Panc1 (cell line): Measurements from ENCODE around the gene LSM14A. TPM values are rescaled to one million over a fixed set of nuclear protein-coding genes. Genes with fewer than 3 reads are reported as not detected.
"Not testable (repeated sequence)": the region's sequence is repeated elsewhere in the genome, so short reads cannot be mapped to it uniquely, and the experiment has no call there.

Source experiments
- ATAC-seq: fragments of 200-7000 bp; cut with Tn5 transposase; 2 replicates; pipeline ENCODE4 v1.9.1; 2020; ENCODE audit warnings: mild to moderate bottlenecking, moderate library complexity
- BruUV-seq: library from RNA; stranded (reverse); fragments of 400-500 nt; replicated peaks from 2 replicates; lab custom pipeline; 2021; lab: Mats Ljungman, UMichigan
- CTCF ChIA-PET: fragments of 300-600 bp; sonication (Branson Sonifier 250); formaldehyde crosslinking; loops from one replicate; lab custom pipeline; 2022; ENCODE audit warnings: antibody characterized with exemption; lab: Charles Lee
- POLR2A ChIA-PET: fragments of 300-600 bp; sonication (Branson Sonifier 250); formaldehyde crosslinking; loops from one replicate; lab custom pipeline; 2022; ENCODE audit warnings: antibody characterized with exemption; lab: Charles Lee
- DNase-seq: peaks from one replicate; pipeline ENCODE4 v3.0.0-alpha.2; 2010; ENCODE audit warnings: low read depth, low spot score
- H3K27ac ChIP-seq: 2 replicates; pipeline ENCODE4 v1.5.1; 2011; ENCODE audit warnings: mild to moderate bottlenecking, low read length, inconsistent platforms
- H3K27me3 ChIP-seq: fragments of 200-500 bp; sonication (Bioruptor generic); 2 replicates; pipeline ENCODE4 v1.6.0; 2014; ENCODE audit warnings: low read length, inconsistent platforms; ENCODE audit not compliant: control insufficient read depth, insufficient read depth
- H3K36me3 ChIP-seq: fragments of 200-500 bp; sonication (Bioruptor generic); 2 replicates; pipeline ENCODE4 v1.5.1; 2014; ENCODE audit warnings: inconsistent platforms, mild to moderate bottlenecking, low read length, moderate library complexity; ENCODE audit not compliant: control insufficient read depth, insufficient read depth
- H3K4me1 ChIP-seq: 2 replicates; pipeline ENCODE4 v1.5.1; 2011; ENCODE audit warnings: inconsistent platforms, mild to moderate bottlenecking, low read length, moderate library complexity; ENCODE audit not compliant: control insufficient read depth, insufficient read depth
- H3K4me3 ChIP-seq, 2 experiments: 2 replicates each; pipeline ENCODE4 v1.5.1; 2011 to 2012; ENCODE audit warnings: low read depth in 2 of 2, low read length in 2 of 2, mild to moderate bottlenecking in 2 of 2, inconsistent platforms in 1 of 2, moderate library complexity in 1 of 2
- H3K9me3 ChIP-seq: fragments of 200-500 bp; sonication (Bioruptor generic); 2 replicates; pipeline ENCODE4 v1.5.1; 2014; ENCODE audit warnings: low read depth, mild to moderate bottlenecking, inconsistent platforms, low read length, moderate library complexity; ENCODE audit not compliant: control insufficient read depth, insufficient read depth
- CTCF ChIP-seq: fragments of 450-650 bp; IDR thresholded peaks from 2 replicates; pipeline ENCODE4 v1.5.1; 2017; ENCODE audit warnings: mild to moderate bottlenecking
- POLR2AphosphoS5 ChIP-seq: IDR thresholded peaks from 2 replicates; pipeline ENCODE4 v1.6.1; 2012; ENCODE audit warnings: mild to moderate bottlenecking, low read depth, low read length, moderate library complexity
- SIN3A ChIP-seq: IDR thresholded peaks from 2 replicates; pipeline ENCODE4 v1.6.1; 2012; ENCODE audit warnings: low read depth, mild to moderate bottlenecking, low read length, moderate library complexity, borderline replicate concordance; ENCODE audit not compliant: insufficient read depth
- TCF7L2 ChIP-seq: IDR thresholded peaks from 2 replicates; pipeline ENCODE4 v1.6.1; 2011; ENCODE audit warnings: mild to moderate bottlenecking, low read depth, low read length, inconsistent platforms
- in situ Hi-C: cut with HindIII; loops from 2 replicates; pipeline ENCODE4 v1.10.0; 2016; ENCODE audit warnings: low sequenced_read_pairs, low pct_unique_long_range_greater_than_20kb
- intact Hi-C: fragments of 100-400 bp; cut with micrococcal nuclease; formaldehyde crosslinking; loops from one replicate; pipeline ENCODE4 v1.10.0; 2022; ENCODE audit not compliant: unreplicated experiment
- total RNA-seq: library from RNA; stranded (reverse); gene quantifications from one replicate; pipeline ENCODE4 v1.2.1, GENCODE V29; 2021; ENCODE audit not compliant: unreplicated experiment
- TF ChIP-seq, protein P1 (sequence below), 2 experiments: IDR thresholded peaks; 2 replicates each; pipeline ENCODE4 v1.6.1; 2011 to 2012; ENCODE audit warnings: low read depth in 2 of 2, control low read depth in 1 of 2, low read length in 1 of 2, mild to moderate bottlenecking in 1 of 2, moderate library complexity in 1 of 2; ENCODE audit not compliant: insufficient read depth in 1 of 2

Gene LSM14A
- total RNA-seq, 1 experiment from 2014 or later: 152 TPM

DNA sequence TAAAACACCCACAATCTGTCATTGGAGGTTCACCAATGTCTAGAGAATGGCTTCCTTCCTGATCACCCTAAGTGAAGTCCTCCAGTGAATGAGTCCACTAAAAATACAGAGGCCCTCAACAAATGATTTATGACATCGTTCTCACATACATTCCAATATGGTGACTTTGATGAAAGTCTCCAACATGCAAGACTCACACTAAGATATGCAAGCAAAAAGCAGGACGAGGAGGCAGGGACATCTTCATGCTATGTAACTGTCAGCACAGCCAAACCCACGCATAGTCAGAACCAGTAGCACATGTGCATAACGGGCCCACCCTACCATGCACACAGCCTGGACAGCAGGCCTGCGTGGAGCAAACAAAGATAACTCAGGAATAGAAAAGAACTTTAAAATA is 16.6 kb upstream of the LSM14A start:
- CTCF ChIA-PET: no interaction called here
- POLR2A ChIA-PET: no interaction called here
- BruUV-seq: no TSS peak
- DNase-seq (no peak), ATAC-seq (no peak)
- in situ Hi-C loops (no loop called here), intact Hi-C loops (no loop called here)
- no peaks in the 10 kb centered on the region for H3K4me1 ChIP-seq
- TF ChIP-seq SIN3A (no peak), CTCF (no peak), POLR2AphosphoS5 (no peak), TCF7L2 (no peak)
- TF ChIP-seq, protein P1, sequence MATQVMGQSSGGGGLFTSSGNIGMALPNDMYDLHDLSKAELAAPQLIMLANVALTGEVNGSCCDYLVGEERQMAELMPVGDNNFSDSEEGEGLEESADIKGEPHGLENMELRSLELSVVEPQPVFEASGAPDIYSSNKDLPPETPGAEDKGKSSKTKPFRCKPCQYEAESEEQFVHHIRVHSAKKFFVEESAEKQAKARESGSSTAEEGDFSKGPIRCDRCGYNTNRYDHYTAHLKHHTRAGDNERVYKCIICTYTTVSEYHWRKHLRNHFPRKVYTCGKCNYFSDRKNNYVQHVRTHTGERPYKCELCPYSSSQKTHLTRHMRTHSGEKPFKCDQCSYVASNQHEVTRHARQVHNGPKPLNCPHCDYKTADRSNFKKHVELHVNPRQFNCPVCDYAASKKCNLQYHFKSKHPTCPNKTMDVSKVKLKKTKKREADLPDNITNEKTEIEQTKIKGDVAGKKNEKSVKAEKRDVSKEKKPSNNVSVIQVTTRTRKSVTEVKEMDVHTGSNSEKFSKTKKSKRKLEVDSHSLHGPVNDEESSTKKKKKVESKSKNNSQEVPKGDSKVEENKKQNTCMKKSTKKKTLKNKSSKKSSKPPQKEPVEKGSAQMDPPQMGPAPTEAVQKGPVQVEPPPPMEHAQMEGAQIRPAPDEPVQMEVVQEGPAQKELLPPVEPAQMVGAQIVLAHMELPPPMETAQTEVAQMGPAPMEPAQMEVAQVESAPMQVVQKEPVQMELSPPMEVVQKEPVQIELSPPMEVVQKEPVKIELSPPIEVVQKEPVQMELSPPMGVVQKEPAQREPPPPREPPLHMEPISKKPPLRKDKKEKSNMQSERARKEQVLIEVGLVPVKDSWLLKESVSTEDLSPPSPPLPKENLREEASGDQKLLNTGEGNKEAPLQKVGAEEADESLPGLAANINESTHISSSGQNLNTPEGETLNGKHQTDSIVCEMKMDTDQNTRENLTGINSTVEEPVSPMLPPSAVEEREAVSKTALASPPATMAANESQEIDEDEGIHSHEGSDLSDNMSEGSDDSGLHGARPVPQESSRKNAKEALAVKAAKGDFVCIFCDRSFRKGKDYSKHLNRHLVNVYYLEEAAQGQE (IDR thresholded peaks at IDR 0.05; ENCODE audit: insufficient read depth in 1 of 2, low read depth in 2 of 2, low read length in 1 of 2): no peak
- H3K9me3 ChIP-seq: no peaks in the 10 kb centered on the region
- H3K4me3 ChIP-seq: no peak overlapping the region
- H3K36me3 ChIP-seq: no peaks in the 10 kb centered on the region
- no peaks in the 10 kb centered on the region for H3K27me3 ChIP-seq
- H3K27ac ChIP-seq: no peak overlapping the region

DNA sequence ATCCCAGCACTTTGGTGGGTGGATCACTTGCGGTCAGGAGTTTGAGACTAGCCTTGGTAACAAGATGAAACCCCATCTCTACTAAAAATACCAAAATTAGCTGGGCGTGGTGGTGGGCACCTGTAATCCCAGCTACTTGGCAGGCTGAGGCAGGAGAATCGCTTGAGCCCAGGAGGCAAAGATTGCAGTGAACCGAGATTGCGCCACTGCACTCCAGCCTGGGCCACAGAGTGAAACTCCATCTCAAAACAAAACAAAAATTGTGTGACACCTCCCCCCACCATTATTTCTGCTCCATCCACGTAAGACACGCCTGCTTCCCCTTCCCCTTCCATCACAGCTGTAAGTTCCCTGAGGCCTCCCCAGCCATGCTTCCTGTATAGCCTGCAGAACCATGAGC is 13.3 kb upstream of the LSM14A start:
- H3K4me3 ChIP-seq, BruUV-seq, H3K4me1 ChIP-seq, CTCF ChIA-PET, ATAC-seq, in situ Hi-C loops, DNase-seq, intact Hi-C loops, H3K36me3 ChIP-seq, H3K27ac ChIP-seq, H3K9me3 ChIP-seq, H3K27me3 ChIP-seq: not testable (repeated sequence)
- POLR2A ChIA-PET: interaction anchor here (0.6 kb wide), 1 partner anchor 9 kb away, joined by 3 read pairs; no protein-coding TSS in a partner anchor

DNA sequence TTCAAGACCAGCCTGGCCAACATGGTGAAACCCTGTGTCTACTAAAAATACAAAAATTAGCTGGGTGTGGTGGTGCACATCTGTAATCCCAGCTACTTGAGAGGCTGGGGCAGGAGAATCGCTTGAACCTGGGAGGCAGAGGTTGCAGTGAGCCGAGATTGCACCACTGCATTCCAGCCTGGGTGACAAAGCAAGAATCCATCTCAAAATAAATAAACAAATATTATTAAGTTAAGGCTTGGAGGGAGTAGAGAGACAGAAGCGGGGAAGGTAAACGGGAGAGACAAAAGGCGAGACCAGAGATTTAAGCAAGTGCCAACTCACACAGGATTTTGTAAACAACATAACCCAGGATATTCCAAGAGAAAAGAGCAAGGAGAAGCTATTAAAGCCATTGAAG is 12.8 kb upstream of the LSM14A start:
- H3K36me3 ChIP-seq, intact Hi-C loops, H3K4me1 ChIP-seq, CTCF ChIA-PET, H3K9me3 ChIP-seq, H3K27ac ChIP-seq, BruUV-seq, POLR2A ChIA-PET, DNase-seq, in situ Hi-C loops, H3K27me3 ChIP-seq, H3K4me3 ChIP-seq: not testable (repeated sequence)
- ATAC-seq: peak; percentile 81

GRCh38 chr19:34161902-34162301 is 10.4 kb upstream of the LSM14A start:
- DNase-seq, H3K27me3 ChIP-seq, H3K4me3 ChIP-seq, ATAC-seq, CTCF ChIA-PET, H3K36me3 ChIP-seq, intact Hi-C loops, in situ Hi-C loops, H3K27ac ChIP-seq, H3K9me3 ChIP-seq, H3K4me1 ChIP-seq, BruUV-seq: not testable (repeated sequence)
- POLR2A ChIA-PET: interaction anchor here (0.5 to 0.7 kb wide), 3 partner anchors 39 to 41 kb away, joined by 5 to 9 read pairs (median 5); no protein-coding TSS in a partner anchor
